ENCODE measurements around the gene CHRDL2. TPM values are rescaled to one million over a fixed set of nuclear protein-coding genes. Genes with fewer than 3 reads are reported as not detected.
"Not testable (repeated sequence)": the region's sequence is repeated elsewhere in the genome, so short reads cannot be mapped to it uniquely, and the experiment has no call there.

CHRDL2 gene, protein sequence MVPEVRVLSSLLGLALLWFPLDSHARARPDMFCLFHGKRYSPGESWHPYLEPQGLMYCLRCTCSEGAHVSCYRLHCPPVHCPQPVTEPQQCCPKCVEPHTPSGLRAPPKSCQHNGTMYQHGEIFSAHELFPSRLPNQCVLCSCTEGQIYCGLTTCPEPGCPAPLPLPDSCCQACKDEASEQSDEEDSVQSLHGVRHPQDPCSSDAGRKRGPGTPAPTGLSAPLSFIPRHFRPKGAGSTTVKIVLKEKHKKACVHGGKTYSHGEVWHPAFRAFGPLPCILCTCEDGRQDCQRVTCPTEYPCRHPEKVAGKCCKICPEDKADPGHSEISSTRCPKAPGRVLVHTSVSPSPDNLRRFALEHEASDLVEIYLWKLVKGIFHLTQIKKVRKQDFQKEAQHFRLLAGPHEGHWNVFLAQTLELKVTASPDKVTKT
- 312 TPM for total RNA-seq

DNA sequence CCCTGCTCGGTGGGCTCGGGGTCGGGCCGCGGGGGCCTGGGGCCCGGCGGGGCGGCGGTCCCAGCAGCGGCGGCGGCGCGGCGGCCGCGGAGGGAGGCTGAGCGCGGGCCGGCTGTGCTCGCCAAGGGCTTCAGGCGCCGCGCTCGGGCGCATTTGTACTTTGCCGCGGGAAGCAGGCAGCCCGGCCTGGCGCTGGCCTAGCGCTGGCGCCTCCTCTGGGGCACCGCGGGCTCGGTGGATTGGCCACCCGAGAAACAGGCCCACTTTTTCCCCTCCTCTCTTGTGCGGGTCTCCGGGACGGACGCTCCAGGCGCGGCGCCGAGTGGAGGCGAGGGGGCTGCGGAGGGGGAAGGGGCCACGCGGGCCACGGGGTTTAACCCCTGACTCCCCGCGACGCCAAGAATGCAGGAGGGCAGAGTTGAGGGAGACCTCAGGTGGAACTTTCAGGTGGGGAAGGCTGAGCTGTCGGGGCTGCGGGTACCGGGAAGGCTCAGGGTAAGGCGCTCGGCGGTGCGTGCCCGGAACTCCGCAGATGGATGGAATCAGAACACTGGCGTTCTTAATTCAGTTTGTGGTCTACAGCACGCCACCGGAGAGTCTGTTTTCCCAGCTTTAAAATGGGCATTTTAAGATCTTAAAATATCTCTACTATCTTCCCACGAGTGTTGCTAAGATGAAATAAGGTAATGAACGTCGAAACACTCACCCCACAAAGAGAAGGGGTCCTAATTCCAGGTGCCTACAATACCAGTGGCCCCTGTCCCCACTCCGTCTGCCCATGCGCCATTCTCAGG lies at the start of gene CHRDL2:
Gene CHRDL2 (minus strand): TSS at position 126 of the 794 bp plus-strand sequence. CDS start 538 bp downstream, outside the sequence.
- peak; percentile 30 for DNase-seq (ENCODE audit: low spot score)

DNA sequence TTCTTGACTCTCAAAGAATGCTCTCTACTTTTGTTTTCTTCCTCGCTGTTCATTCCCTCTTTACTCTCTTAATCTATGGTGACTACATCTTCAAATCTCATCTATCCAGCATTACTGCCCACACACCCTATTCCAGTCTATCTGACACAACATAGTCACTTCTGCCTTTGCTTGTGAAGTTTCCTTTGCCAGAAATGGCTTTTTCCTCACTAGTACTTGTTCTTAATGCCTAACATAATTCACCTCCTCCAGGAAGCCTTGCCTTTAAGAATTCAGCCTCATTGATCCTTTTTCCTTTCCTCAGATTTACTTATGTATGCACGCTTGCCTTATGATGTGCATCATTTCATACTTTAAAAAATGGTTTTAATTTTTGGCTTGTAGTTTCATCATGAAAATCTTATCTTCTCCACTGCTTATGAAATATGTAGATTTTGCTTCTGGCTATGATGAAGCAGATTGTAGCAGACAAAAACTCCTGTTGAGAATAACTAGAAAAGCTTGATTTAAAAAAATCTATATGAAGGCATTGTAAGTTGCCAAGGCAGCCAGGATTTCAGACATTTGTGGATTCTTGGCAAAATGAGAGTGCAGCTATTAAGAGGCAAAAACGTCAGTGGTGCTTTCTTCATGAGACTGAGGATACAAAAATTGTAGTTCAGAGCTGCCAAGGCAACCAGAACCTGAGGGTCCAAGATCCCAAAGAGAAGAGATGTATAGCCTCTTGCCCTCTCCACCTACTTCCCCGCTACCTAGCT lies 49.2 kb upstream of the CHRDL2 start:
- no peak for DNase-seq (ENCODE audit: low spot score)

DNA sequence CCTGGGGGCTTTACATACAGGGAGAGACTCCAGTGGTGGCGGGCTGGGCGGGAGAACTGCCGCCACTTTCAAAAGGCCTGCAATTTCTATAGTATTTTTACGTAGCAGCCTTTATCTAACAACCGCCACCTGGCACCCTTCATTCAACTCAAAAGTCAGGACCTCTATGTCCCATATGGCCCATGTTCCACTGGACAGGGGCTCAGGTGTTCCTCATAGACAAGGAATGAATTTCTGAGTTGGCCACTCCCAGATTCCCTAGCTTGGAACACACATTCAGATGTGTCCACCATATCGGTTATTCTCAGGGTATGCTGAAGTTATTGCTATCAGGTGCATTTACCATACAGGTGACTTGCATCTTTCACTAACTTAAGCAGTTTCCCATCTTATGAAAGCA lies 47.4 kb upstream of the CHRDL2 start:
- no peak for DNase-seq (ENCODE audit: low spot score)

DNA sequence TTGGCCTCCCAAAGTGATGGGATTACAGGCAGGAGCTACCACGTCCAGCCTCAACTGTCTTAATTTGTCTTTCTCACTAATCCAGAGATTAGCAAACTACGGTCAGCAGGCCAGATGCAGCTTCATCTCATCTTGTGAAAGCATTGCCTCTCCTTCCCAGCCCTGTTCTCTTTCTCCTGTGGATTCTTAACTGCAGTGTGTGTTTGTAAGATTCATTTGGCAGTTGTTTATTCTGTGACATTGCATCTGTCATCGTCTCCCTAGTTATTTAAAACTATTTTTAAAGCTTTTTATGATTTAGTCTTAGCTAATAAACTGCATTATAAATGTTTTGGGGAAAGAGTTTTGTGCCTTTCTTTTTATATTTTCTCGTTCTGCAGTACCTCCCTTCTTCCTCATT lies 46.7 kb upstream of the CHRDL2 start:
- no peak for DNase-seq (ENCODE audit: low spot score)

DNA sequence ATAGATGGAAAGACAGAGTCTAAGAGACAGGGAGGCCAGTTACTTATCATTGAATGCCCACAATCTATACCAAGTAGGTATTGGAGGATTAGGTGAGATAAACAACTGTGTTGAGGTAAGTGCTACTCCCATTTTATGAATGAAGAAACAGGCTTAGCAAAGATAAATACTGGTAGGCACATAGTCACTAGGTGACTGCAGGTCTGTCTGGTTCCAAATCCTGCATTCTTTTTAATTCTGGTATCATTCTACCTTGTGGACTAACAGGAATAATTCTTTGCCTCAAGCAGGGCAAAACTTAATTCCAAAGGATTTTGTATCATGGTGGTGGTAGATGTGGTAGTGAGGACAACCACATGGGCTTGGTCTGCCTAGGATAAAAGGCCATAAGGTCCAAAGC lies 45.8 kb upstream of the CHRDL2 start:
- no peak for DNase-seq (ENCODE audit: low spot score)

DNA sequence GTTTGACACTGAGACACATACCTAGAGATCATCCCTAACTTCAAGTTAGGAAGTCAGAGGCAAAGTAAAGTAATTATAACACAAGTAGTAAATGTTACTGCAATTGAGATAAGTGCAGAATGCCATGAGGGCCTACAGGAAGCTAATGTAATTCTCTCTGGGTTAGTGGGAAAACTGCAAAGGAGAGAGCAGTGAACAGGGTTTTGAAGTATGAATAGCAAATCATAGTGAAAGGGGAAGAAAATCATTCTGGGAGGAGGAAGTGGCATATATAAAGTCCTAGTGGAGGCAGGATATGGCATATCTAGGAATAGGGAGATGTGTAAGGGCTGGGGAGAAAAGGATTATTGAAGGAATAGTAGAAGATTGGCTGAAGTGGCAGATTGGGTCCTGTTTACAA lies 45.3 kb upstream of the CHRDL2 start:
- DNase-seq (ENCODE audit: low spot score) = no peak

DNA sequence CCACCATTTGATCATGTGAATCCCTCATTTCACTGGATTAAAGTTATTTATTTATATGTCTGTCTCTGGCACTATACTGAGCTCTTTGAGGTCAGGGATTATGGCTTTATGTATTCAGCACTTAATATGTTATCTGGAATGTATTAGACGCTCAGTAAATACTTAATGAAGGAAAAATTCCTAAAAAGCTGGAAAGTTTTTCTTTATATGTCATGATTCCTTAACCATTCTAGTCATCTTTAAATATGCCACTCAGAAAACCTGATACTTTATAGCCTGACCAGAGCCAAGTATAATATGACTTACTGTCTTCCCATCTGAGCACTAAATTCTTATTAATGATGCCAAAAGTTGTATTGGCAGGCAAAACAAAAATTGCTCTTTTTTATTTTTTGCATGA lies 44.5 kb upstream of the CHRDL2 start:
- no peak for DNase-seq (ENCODE audit: low spot score)

DNA sequence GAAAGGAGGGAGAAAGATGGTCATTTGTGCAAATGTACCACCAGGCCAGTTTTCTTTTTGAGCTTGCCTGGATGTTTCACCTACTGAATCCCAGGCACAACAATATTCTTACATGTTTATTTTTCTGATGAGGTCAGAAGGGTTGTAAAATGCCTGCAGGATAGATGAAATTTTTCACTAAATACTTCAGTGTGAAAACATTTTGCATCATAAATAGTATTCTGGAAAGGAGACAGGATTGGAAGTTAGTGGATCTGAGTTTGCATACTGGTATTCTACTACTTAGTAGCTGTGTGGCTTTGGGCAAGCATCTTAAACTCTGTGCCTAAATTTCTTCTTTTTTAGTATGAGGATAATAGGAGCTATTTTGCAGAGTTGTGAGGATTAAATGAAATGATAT lies 42.2 kb upstream of the CHRDL2 start:
- no peak for DNase-seq (ENCODE audit: low spot score)

DNA sequence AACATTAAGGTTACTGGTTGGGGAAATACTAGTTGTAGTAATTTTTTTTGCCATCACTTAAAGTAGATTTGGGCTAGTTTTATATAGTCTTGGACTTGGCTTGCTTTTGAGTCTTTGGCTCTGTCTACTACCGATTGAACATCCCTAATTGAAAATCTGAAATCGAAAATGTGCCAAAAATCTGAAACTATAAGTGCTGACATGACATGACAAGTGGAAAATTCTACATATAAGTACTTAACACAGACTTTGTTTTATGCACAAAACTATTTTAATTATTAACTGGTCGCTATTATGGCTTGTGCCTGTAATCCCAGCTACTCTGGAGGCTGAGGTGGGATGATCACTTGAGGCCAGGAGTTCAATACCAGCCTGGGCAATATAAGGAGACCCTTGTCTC lies 39.9 kb upstream of the CHRDL2 start:
- no peak for DNase-seq (ENCODE audit: low spot score)

DNA sequence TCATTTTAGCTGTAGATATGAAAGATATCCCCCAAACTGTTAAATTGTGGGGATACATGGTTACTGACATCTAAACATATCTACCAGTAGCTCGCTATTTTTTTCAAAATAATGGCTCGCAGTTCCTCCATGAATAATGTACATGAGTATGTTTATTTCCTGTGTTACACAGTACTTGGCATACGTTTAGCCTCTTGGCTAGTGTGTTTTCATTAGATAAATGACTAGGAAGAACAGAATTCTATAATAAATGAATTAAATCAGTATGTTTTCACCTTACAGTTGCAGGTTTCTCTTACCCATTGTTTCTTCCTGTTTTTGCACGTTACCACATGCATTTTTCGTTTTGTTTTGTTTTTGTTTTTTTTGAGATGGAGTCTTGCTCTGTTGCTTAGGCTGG lies 39.2 kb upstream of the CHRDL2 start:
- no peak for DNase-seq (ENCODE audit: low spot score)

DNA sequence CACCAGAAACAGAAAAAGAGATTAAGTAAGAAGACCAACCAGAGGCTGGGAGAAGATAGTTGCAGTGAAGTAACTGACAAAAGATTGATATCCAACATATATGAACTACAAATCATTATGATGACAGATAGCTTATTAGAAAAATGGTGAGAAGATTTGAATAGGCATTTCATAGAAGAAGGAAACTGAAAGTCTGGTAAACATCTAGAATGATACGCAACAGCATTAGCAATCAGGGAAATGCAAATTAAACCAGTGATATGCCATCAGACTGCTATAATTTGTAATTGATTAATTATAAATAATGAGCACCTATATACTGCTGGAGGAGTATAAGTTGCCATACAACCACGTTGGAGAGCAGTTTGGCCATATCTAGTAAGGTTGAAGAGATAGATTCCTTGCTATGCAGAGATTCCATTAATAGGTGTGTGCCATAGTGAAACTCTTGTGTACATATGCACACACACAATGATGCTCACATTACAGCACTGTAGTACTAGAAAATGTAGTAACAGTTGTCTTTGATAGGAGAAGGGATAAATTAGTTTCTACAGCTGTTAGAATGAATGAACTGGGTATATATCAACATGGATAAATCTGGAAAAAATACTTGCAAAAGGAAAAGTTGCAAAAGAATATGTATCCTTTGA lies 38.0 kb upstream of the CHRDL2 start:
- no peak for DNase-seq (ENCODE audit: low spot score)

DNA sequence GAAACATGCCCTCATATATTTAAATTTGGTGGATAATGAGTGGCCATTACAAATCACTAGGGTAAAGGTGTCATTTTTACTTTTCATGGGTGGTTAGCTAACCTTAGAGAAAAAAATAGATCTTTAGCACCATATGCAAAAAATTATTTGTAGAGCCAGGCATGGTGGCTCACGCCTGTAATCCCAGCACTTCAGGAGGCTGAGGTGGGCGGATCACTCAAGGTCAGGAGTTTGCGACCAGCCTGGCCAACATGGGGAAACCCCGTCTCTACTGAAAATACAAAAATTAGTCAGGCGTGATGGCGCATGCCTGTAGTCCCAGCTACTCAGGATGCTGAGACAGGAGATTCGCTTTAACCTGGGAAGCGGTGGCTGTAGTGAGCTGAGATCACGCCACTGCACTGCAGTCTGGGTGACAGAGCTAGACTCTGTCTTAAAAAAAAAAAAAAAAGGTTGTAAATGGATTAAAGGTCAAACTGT lies 37.0 kb upstream of the CHRDL2 start:
- DNase-seq (ENCODE audit: low spot score) = not testable (repeated sequence)

DNA sequence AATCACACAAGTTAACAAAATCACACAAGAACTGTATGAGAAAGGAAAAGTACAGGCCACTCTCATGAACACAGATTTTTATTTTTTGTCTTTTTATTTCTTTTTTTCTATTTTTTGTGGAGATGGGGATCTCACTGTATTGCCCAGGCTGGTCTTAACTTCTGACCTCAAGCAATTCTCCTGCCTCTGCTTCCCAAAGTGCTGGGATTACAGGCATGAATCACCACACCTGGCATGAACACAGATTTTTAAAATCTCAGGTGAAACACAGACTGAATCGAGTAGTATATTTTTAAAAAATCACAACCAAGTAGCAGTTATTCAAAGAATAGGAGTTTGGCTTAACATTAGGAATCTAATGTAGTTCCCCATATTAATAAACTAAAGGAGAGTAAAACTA lies 35.7 kb upstream of the CHRDL2 start:
- no peak for DNase-seq (ENCODE audit: low spot score)

DNA sequence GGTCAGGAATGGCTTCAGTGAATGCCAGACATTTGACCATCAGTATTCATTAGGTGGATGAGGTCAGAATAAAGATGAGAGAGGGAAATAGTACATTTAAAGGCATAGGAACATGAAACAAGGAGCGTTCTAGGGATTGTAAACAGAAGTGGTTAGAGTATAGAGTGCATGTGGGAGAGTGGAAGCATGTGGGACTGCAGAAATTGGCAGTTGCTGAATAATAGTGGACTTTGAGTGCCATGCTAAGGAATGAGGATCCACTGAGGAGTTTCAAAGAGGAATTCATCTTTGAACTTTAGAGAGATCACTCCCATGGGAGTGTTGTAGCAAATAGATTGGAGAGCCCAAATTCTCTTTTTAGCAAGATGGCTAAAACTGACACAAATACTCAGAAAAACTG lies 25.3 kb upstream of the CHRDL2 start:
- no peak for DNase-seq (ENCODE audit: low spot score)

DNA sequence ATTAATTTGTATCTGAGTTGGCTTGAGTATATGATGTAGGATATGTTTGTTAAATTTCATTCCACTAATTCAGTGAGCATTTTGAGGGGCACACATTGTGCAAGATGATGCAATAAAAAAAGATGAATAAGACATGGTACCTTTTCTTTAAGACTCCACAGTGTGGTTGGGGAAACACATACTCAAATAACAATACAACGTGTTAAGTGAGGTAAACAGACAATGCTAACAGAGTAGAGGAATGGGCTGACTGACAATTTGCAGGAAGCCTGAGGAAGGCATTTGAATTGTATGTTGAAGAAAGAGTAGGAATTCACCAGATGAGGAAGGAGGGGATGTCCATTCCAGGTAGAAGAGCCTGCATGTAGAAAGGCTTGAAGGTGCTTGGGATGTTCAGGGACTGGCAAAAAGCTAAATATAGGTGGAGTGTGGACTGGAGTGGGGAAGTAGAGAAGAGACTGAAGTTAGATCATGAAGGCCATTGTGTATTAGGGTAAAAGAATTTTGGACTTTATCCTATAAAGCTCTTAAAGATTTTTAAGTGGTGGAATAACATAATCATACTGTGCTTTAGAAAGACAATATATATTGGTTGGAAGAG lies 24.3 kb upstream of the CHRDL2 start:
- DNase-seq (ENCODE audit: low spot score) = no peak

DNA sequence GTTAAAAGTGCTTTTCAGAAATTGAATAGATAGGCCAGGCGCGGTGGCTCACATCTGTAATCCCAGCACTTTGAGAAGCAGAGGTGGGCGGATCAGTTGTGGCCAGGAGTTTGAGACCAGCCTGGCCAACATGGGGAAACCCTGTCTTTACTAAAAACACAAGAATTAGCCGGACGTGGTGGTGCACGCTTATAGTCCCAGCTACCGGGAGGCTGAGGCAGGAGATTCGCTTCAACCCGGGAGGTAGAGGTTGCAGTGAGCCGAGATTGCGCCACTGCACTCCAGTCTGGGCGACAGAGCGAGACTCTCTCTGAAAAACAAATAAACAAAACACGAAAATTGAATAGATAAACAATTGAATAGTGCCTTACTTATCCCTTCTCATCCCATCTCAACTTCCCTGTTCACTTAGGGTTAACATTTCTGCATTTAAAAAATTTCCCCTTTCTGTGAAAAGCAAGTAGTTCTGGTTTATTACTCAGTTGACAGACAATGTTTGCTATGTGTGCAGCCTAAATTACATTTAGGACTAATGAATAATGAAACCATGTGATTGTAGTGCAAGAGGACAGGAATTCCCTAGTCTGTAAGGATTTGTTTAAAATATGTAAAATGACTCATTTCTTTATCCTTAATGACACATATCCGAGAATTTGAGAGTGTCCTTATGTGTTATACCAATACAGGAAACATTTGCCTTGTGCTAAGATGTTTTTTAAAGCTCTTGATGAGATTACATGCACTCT lies 23.5 kb upstream of the CHRDL2 start:
- no peak for DNase-seq (ENCODE audit: low spot score)

DNA sequence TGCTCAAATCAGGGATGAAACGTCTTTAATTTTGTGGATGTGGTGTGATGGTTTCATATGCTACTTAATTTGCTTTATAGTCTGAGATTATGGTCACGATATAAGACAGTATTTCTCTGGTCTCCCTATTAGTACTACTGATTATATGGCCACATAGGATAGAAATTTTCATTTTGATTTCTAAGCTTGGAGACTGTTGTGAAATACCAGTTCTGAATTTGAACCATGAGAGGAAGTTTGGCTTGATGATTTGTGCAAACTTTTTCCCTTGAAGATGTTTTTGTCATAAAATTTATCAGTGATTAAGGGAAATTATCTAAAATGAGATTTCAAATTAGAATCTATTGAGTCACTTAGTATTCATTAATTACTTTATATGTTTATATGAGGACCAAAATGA lies 20.1 kb upstream of the CHRDL2 start:
- DNase-seq (ENCODE audit: low spot score) = no peak

DNA sequence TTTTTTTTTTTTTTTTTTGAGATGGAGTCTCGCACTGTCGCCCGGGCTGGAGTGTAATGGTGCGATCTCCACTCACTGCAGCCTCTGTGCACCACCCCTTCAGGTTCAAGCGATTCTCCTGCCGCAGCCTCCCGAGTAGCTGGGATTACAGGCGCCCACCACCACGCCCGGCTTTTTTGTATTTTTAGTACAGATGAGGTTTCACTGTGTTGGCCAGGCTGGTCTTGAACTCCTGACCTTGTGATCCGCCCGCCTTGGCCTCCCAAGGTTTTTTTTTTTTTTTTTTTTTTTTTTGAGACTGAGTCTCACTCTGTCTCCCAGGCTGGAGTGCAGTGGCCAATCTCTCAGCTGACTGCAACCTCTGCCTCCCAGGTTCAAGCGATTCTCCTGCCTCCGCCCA lies 19.4 kb upstream of the CHRDL2 start:
- DNase-seq (ENCODE audit: low spot score) = not testable (repeated sequence)

DNA sequence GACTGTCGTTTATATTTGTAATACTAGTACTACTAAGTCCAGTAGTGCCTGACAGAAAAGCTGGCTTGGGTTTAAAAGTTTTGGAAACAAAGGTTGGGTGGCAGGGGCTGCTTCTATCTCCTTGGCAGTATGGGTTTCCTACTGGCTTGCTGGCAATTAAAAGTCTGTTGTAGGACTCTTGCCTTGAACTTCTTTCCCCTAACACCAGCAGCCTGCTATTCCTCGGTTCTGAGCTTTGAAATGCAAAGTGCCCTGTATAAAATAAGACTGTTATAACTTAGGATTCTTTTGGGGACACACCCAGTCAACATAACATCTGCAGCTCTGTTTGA lies 18.7 kb upstream of the CHRDL2 start:
- DNase-seq (ENCODE audit: low spot score) = no peak

DNA sequence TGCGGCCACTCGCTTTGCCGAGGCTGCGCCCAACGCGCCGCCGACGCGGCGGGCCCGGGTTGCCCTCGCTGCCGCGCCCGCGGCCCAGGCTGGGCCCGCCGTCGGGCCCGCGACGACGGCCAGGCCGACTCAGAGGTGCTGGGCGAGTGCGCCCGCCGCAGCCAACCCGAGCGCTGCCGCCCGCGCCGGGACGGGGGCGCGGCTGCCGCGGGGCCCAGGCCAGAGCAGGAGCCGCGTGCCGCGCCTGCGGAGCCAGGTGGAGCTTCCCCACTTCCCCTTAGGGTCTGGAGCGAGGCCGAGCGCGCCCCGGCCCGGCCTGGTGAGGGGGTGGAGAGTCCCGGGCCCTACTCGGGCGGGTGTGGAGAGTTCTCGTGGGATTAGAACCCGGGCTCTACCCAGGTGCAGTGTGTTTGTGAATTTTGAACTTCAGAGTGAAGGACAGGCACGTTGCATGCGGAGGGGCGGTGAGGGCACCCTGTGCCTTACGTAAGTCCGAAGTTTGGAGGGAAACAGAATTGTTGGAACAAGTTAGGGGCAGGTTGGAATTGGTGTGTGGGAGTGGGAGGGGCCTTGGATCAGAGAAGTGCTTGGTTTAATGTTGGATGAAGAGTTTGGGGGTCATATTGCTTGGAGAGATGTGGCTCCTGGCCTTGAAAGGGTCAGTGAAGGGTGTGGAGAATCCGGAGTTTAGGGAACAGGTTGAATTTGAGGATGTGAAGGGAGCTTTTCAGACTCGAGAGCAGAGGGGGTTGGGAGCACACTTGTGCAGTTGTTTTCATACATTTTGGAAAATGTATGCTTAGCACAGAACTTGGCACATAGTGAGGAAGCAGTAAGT lies 18.1 kb upstream of the CHRDL2 start:
- peak; percentile 16 for DNase-seq (ENCODE audit: low spot score)

Data from mucosa of gallbladder (tissue), 1 donor.